Colonic mucosa (tissue), 4 donors: ENCODE results near the gene TALDO1. TPM values are rescaled to one million over a fixed set of nuclear protein-coding genes. Genes with fewer than 3 reads are reported as not detected.
A peak's percentile ranks its signal among the peaks of the same experiment; 100 is the strongest.

Source experiments
- DNase-seq: peaks from one replicate; pipeline ENCODE4 v3.0.0-alpha.2; 2020
- H3K27ac ChIP-seq: fragments of 200-600 bp; one replicate; pipeline ENCODE4 v1.8.0; 2021
- H3K27me3 ChIP-seq: fragments of 200-600 bp; one replicate; pipeline ENCODE4 v1.8.0; 2021
- H3K36me3 ChIP-seq: fragments of 200-600 bp; one replicate; pipeline ENCODE4 v1.8.0; 2021
- H3K4me1 ChIP-seq: fragments of 200-600 bp; one replicate; pipeline ENCODE4 v1.8.0; 2021; ENCODE audit warnings: mild to moderate bottlenecking
- H3K4me3 ChIP-seq: fragments of 200-600 bp; one replicate; pipeline ENCODE4 v1.8.0; 2021
- H3K9ac ChIP-seq, 2 donors: one replicate each; pipeline ENCODE4 v1.7.0; 2013; ENCODE audit warnings: control low read depth in 2 of 2, low read depth in 2 of 2, low read length in 2 of 2
- H3K9me3 ChIP-seq: fragments of 200-600 bp; one replicate; pipeline ENCODE4 v1.8.0; 2021
- intact Hi-C: fragments of 100-400 bp; cut with DNase I; formaldehyde crosslinking; loops from one replicate; pipeline ENCODE4 v1.14.1; 2022
- total RNA-seq, 2 donors: library from RNA; stranded (reverse); fragmentation: NEBNext Ultra II Directional in 1 of 2; extraction: Animal tissue kit (Norgen Biotek cat#: 25700) in 1 of 2; gene quantifications; one replicate each; pipeline ENCODE4 v1.2.1, GENCODE V29; 2021
- TF ChIP-seq, protein P1 (sequence below): fragments of 200-600 bp; IDR thresholded peaks from one replicate; pipeline ENCODE4 v1.8.0; 2022; ENCODE audit warnings: antibody characterized with exemption, mild to moderate bottlenecking
- donor health status: healthy.
- donor health status: DM: no; HTN: no; CAD: no.
- donor health status: DM: no; HTN: no; CAD: no.

The TALDO1 gene
- total RNA-seq, 2 donors from 2014 or later: 195 to 274 TPM

DNA sequence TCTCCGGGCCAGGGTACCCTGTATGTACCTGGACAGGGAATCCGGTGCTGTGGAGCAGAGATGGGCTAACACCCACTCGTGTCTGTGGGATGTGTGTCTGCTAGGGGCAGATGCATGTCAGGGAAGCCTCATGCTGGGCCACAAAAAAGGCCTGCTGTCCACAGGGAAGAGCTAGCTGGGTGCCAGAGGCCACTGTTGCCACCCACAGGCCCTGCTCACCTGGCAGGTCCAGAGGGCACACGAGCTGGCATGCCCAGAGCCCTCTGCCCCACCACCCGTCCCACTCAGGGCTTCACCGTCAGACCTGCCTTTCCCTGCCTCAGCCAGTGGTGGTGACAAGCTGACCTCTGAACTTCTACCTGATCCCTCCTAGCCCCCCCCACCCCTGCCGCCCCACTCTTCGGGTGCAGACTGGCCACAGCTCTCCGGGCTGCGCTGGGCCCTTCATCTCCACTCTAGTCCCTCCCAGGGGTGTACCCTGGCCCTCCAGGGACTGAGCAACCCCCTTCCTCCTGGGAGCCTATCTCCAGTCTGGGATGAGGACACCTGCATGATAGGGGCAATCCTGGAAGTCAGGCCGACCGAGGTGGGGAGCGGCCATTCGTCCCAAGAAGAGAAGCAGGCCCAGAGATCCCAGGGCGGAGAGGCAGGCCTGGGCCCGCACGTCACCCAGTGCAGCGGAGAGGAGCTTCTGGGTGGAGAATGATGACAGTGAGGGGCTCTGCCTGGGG is 49.5 kb downstream of the TALDO1 start:
- TF ChIP-seq, protein P1, sequence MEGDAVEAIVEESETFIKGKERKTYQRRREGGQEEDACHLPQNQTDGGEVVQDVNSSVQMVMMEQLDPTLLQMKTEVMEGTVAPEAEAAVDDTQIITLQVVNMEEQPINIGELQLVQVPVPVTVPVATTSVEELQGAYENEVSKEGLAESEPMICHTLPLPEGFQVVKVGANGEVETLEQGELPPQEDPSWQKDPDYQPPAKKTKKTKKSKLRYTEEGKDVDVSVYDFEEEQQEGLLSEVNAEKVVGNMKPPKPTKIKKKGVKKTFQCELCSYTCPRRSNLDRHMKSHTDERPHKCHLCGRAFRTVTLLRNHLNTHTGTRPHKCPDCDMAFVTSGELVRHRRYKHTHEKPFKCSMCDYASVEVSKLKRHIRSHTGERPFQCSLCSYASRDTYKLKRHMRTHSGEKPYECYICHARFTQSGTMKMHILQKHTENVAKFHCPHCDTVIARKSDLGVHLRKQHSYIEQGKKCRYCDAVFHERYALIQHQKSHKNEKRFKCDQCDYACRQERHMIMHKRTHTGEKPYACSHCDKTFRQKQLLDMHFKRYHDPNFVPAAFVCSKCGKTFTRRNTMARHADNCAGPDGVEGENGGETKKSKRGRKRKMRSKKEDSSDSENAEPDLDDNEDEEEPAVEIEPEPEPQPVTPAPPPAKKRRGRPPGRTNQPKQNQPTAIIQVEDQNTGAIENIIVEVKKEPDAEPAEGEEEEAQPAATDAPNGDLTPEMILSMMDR: no peak
- Histone ChIP-seq H3K9ac (peak overlapping the region; percentile 75 to 86), H3K36me3 (no peaks in the 10 kb centered on the region), H3K27me3 (no peaks in the 10 kb centered on the region), H3K27ac (peak overlapping the region; percentile 80), H3K4me3 (peak overlapping the region; percentile 92), H3K4me1 (peaks cover 7% of the 10 kb centered on the region), H3K9me3 (no peaks in the 10 kb centered on the region)
- DNase-seq: peak; percentile 62
- intact Hi-C loops: no loop called here

DNA sequence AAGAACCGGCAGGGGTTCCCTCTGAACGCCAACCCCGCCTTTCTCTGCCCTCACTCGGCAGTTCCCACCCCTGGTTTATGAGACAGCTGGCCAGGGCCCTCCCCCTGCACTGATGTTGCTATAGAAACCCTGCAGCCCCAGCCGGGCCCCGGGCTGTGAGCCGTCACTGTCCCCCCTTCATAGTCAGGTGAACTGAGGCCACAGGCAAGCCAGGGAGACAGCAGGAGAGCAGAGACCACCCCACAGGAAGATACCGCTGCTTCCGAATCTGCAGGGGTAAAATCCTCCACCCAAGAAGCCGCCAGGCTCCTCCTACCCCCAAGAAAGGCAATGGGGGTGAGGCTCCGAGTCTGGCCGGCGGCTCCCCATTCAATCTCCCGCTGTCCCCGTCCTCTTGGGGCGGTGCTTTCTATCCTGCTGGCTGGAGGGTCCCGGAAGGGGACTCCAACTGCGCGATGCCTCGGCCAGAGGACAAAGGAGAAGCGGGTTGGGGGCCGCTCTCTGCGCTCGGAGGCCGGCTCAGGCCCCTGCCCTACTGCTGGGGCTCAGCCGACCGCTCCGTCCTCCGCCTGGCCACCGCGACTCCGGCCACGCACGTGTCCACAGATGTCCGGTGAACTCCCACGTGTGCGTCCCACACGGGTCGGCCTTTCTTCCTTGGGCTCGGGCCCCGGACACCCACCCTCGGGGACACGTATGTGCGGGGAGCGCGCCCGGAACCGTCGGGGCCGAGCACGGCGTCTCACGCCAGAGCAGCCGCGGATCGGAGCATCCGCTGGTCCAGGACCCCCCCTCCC is 50.2 kb downstream of the TALDO1 start:
- TF ChIP-seq, protein P1: no peak
- H3K27ac ChIP-seq: peak overlapping the region; percentile 80
- H3K36me3 ChIP-seq: no peaks in the 10 kb centered on the region
- peak overlapping the region; percentile 92 for H3K4me3 ChIP-seq
- intact Hi-C loops: no loop called here
- DNase-seq: peak; percentile 84
- peaks cover 7% of the 10 kb centered on the region for H3K4me1 ChIP-seq
- no peaks in the 10 kb centered on the region for H3K27me3 ChIP-seq
- peak overlapping the region; percentile 75 to 86 for H3K9ac ChIP-seq
- H3K9me3 ChIP-seq: no peaks in the 10 kb centered on the region

DNA sequence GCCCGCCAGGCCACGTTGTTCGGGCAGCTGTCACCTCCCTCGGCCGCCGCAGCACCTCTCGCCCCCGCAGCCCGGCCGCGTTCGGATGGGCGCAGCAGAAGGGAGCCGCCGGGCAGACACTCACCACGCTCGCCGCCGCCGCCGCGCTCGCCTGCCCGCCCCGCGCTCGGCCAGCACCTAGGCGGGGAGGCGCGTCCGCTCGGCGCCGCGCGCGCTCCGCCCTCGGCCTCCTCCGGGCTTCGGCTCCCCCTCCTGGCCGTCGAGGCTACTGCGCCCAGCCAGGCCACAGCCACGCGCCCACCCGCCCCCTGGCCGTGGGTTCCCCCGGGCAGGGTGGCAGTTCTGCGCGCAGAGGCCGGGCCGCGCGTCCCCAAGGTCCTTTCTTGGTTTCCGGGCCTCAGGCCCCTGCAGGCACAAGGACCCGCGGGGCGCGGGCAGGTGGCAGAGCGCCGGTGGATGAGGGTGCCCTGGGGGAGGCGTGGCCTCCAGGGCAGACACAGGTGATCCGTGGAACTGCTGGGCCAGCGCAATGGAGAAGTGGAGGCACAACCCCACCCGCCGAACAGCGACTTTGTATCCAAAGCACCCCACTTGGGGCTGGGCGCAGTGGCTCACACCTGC is 50.9 kb downstream of the TALDO1 start, which contains the start of gene SLC25A22:
Gene SLC25A22 (minus strand): TSS at position 189 of the 621 bp plus-strand sequence. CDS start 3,275 bp downstream, outside the sequence.
- H3K9me3 ChIP-seq: no peaks in the 10 kb centered on the region
- DNase-seq: peak; percentile 83
- H3K27ac ChIP-seq: peak within 1 kb of the TSS; percentile 80
- peak within 1 kb of the TSS; percentile 75 to 86 for H3K9ac ChIP-seq
- TF ChIP-seq, protein P1: peak; percentile 66
- no peaks in the 10 kb centered on the region for H3K36me3 ChIP-seq
- no peaks in the 10 kb centered on the region for H3K27me3 ChIP-seq
- peaks cover 7% of the 10 kb centered on the region for H3K4me1 ChIP-seq
- peak within 1 kb of the TSS; percentile 92 for H3K4me3 ChIP-seq
- intact Hi-C loops: no loop called here

GRCh38 chr11:799641-800316 is 52.5 kb downstream of the TALDO1 start:
- peaks cover 14% of the 10 kb centered on the region for H3K4me1 ChIP-seq
- TF ChIP-seq, protein P1: no peak
- intact Hi-C loops: no loop called here

GRCh38 chr11:800473-800872 is 53.2 kb downstream of the TALDO1 start:
- no peaks in the 10 kb centered on the region for H3K36me3 ChIP-seq
- TF ChIP-seq, protein P1: no peak
- no peaks in the 10 kb centered on the region for H3K27me3 ChIP-seq
- H3K4me3 ChIP-seq: no peak overlapping the region
- H3K9me3 ChIP-seq: no peaks in the 10 kb centered on the region
- peaks cover 13% of the 10 kb centered on the region for H3K4me1 ChIP-seq
- intact Hi-C loops: no loop called here
- no peak overlapping the region for H3K9ac ChIP-seq
- H3K27ac ChIP-seq: no peak overlapping the region
- no peak for DNase-seq

More at GRCh38 chr11:799641-800316, 52.5 kb downstream of the TALDO1 start:
- no peak overlapping the region for H3K27ac ChIP-seq
- no peaks in the 10 kb centered on the region for H3K36me3 ChIP-seq
- H3K27me3 ChIP-seq: no peaks in the 10 kb centered on the region
- no peak for DNase-seq
- H3K9ac ChIP-seq: no peak overlapping the region
- H3K4me3 ChIP-seq: no peak overlapping the region
- H3K9me3 ChIP-seq: no peaks in the 10 kb centered on the region
